Neuronal stem cell (in vitro differentiated cells): ENCODE results near the gene CALR.
"Not testable (repeated sequence)": the region's sequence is repeated elsewhere in the genome, so short reads cannot be mapped to it uniquely, and the experiment has no call there.

ENCODE experiments used
- DNase-seq: peaks from one replicate; pipeline ENCODE4 v3.0.0-alpha.2; 2013; ENCODE audit warnings: low spot score
- H2AFZ ChIP-seq: one replicate; pipeline ENCODE4 v1.6.1; 2013; ENCODE audit warnings: mild to moderate bottlenecking, low read length, inconsistent platforms
- H2AK5ac ChIP-seq: 2 replicates; pipeline ENCODE4 v1.6.1; 2013; ENCODE audit warnings: low read depth, mild to moderate bottlenecking, inconsistent platforms, low read length, moderate library complexity, mixed read lengths
- H2BK120ac ChIP-seq: 2 replicates; pipeline ENCODE4 v1.6.1; 2013; ENCODE audit warnings: low read depth, mild to moderate bottlenecking, inconsistent platforms, low read length, moderate library complexity, mixed read lengths
- H2BK12ac ChIP-seq: one replicate; pipeline ENCODE4 v1.6.1; 2013; ENCODE audit warnings: low read length, inconsistent platforms
- H2BK15ac ChIP-seq: 2 replicates; pipeline ENCODE4 v1.6.1; 2013; ENCODE audit warnings: mild to moderate bottlenecking, low read length, inconsistent platforms, mixed read lengths
- H2BK5ac ChIP-seq: one replicate; pipeline ENCODE4 v1.6.1; 2013; ENCODE audit warnings: inconsistent platforms, mild to moderate bottlenecking, low read length, moderate library complexity
- H3K14ac ChIP-seq: one replicate; pipeline ENCODE4 v1.6.1; 2013; ENCODE audit warnings: low read length, inconsistent platforms
- H3K18ac ChIP-seq: 2 replicates; pipeline ENCODE4 v1.6.1; 2013; ENCODE audit warnings: low read length, inconsistent platforms
- H3K23ac ChIP-seq: 2 replicates; pipeline ENCODE4 v1.6.1; 2013; ENCODE audit warnings: low read depth, mild to moderate bottlenecking, mixed read lengths, low read length, inconsistent platforms; ENCODE audit not compliant: poor library complexity
- H3K27ac ChIP-seq: replicated peaks from 3 replicates; pipeline ENCODE4 v1.5.1; 2013; ENCODE audit warnings: low read length, inconsistent platforms
- H3K27me3 ChIP-seq, 3 experiments: 2 replicates each; pipeline ENCODE4 v1.6.1; 2013; ENCODE audit warnings: low read length in 3 of 3, mild to moderate bottlenecking in 2 of 3, inconsistent platforms in 1 of 3, low read depth in 1 of 3, mixed read lengths in 1 of 3, moderate library complexity in 1 of 3; ENCODE audit not compliant: control insufficient read depth in 3 of 3, insufficient read depth in 3 of 3
- H3K36me3 ChIP-seq, 2 donors: replicated peaks in 1 of 2; 2 replicates each; pipeline ENCODE4 v1.6.1; 2013; ENCODE audit warnings: low read length in 2 of 2; ENCODE audit not compliant: control insufficient read depth in 2 of 2, insufficient read depth in 2 of 2
- H3K4ac ChIP-seq: 2 replicates; pipeline ENCODE4 v1.6.1; 2013; ENCODE audit warnings: inconsistent platforms, mild to moderate bottlenecking, low read length, moderate library complexity
- H3K4me1 ChIP-seq, 2 donors: 1 replicate in 1 of 2; 2 replicates in 1 of 2; pipeline ENCODE4 v1.6.1; 2013; ENCODE audit warnings: low read length in 2 of 2, low read depth in 1 of 2; ENCODE audit not compliant: control insufficient read depth in 2 of 2, insufficient read depth in 1 of 2
- H3K4me2 ChIP-seq: one replicate; pipeline ENCODE4 v1.6.1; 2013; ENCODE audit warnings: mild to moderate bottlenecking, low read length, inconsistent platforms; ENCODE audit not compliant: insufficient read depth, poor library complexity, severe bottlenecking
- H3K4me3 ChIP-seq, 2 donors: 2 replicates each; pipeline ENCODE4 v1.5.1; 2013; ENCODE audit warnings: low read length in 2 of 2, mild to moderate bottlenecking in 2 of 2, inconsistent platforms in 1 of 2, moderate library complexity in 1 of 2
- H3K79me1 ChIP-seq: one replicate; pipeline ENCODE4 v1.6.1; 2013; ENCODE audit warnings: low read depth, mild to moderate bottlenecking, inconsistent platforms, low read length, moderate library complexity
- H3K9ac ChIP-seq: one replicate; pipeline ENCODE4 v1.6.1; 2013; ENCODE audit warnings: mild to moderate bottlenecking, low read depth, low read length, inconsistent platforms; ENCODE audit not compliant: poor library complexity
- H3K9me3 ChIP-seq, 2 donors: replicated peaks in 1 of 2; 2 replicates each; pipeline versions ENCODE3 to v1.6.1; 2013; ENCODE audit warnings: low read length in 2 of 2, mild to moderate bottlenecking in 2 of 2, inconsistent platforms in 1 of 2, low read depth in 1 of 2, mixed read lengths in 1 of 2, moderate library complexity in 1 of 2; ENCODE audit not compliant: control insufficient read depth in 2 of 2, insufficient read depth in 1 of 2
- H4K8ac ChIP-seq: one replicate; pipeline ENCODE4 v1.6.1; 2013; ENCODE audit warnings: low read depth, mild to moderate bottlenecking, inconsistent platforms, low read length, moderate library complexity
- H4K91ac ChIP-seq: one replicate; pipeline ENCODE4 v1.6.1; 2013; ENCODE audit warnings: low read length, low read depth, mild to moderate bottlenecking, inconsistent platforms; ENCODE audit not compliant: poor library complexity
- WGBS, 2 donors: extraction: QIAGEN DNeasy Blood & Tissue Kit; methylation state at CpG; one replicate each; pipeline ENCODE4 v1.1.7; 2013; ENCODE audit warnings: missing lambda C conversion rate in 2 of 2, mixed read lengths in 1 of 2; ENCODE audit not compliant: insufficient read length in 2 of 2, insufficient replicate concordance in 1 of 2; ENCODE audit errors: extremely low coverage in 2 of 2; 5-methylcytosine and 5-hydroxymethylcytosine counted together

CALR gene

GRCh38 chr19:12953799-12954611 is 15.6 kb downstream of the CALR start:
- no peaks in the 10 kb centered on the region for H3K9me3 ChIP-seq
- H3K36me3 ChIP-seq: peaks cover 36 to 68% of the 10 kb centered on the region in 2 donors
- H2AFZ ChIP-seq: no peak overlapping the region
- peaks cover 11% of the 10 kb centered on the region for H3K79me1 ChIP-seq
- H2BK120ac ChIP-seq: no peak overlapping the region
- H3K4me3 ChIP-seq: no peak overlapping the region
- no peak overlapping the region for H2AK5ac ChIP-seq
- H4K91ac ChIP-seq: no peak overlapping the region
- H3K27ac ChIP-seq: no peak overlapping the region
- no peak overlapping the region for H3K4ac ChIP-seq
- H3K23ac ChIP-seq: no peak overlapping the region
- no peak overlapping the region for H3K9ac ChIP-seq
- H3K4me1 ChIP-seq: no peaks in the 10 kb centered on the region
- H3K14ac ChIP-seq: no peak overlapping the region
- no peak overlapping the region for H3K18ac ChIP-seq
- no CpG with 5 or more reads among the region's 12 CpGs for WGBS, 2 donors
- no peaks in the 10 kb centered on the region for H3K27me3 ChIP-seq
- no peak overlapping the region for H2BK15ac ChIP-seq
- peak overlapping the region; percentile 43 for H2BK5ac ChIP-seq
- no peak overlapping the region for H2BK12ac ChIP-seq
- DNase-seq: no peak
- H4K8ac ChIP-seq: no peak overlapping the region
- no peak overlapping the region for H3K4me2 ChIP-seq

GRCh38 chr19:12954612-12954962 is 16.2 kb downstream of the CALR start:
- no peak overlapping the region for H3K4ac ChIP-seq
- H3K4me3 ChIP-seq: no peak overlapping the region
- no peak overlapping the region for H2BK15ac ChIP-seq
- no peak overlapping the region for H4K91ac ChIP-seq
- DNase-seq: no peak
- H3K9ac ChIP-seq: no peak overlapping the region
- no peak overlapping the region for H2AK5ac ChIP-seq
- no peak overlapping the region for H2BK12ac ChIP-seq
- H3K23ac ChIP-seq: no peak overlapping the region
- H3K4me1 ChIP-seq: no peaks in the 10 kb centered on the region
- no peak overlapping the region for H2BK120ac ChIP-seq
- WGBS, 2 donors: no CpG with 5 or more reads among the region's 1 CpG
- H3K18ac ChIP-seq: no peak overlapping the region
- H3K36me3 ChIP-seq: peaks cover 30 to 62% of the 10 kb centered on the region in 2 donors
- H3K9me3 ChIP-seq: no peaks in the 10 kb centered on the region
- H3K14ac ChIP-seq: no peak overlapping the region
- no peak overlapping the region for H2AFZ ChIP-seq
- H3K4me2 ChIP-seq: no peak overlapping the region
- no peaks in the 10 kb centered on the region for H3K27me3 ChIP-seq
- H3K27ac ChIP-seq: no peak overlapping the region
- no peak overlapping the region for H4K8ac ChIP-seq
- H3K79me1 ChIP-seq: peaks cover 11% of the 10 kb centered on the region
- peak overlapping the region; percentile 43 for H2BK5ac ChIP-seq

GRCh38 chr19:12955575-12955974 is 17.2 kb downstream of the CALR start:
- not testable (repeated sequence) for H2BK12ac ChIP-seq, H3K18ac ChIP-seq, H4K91ac ChIP-seq, H3K14ac ChIP-seq, H3K27ac ChIP-seq, H3K23ac ChIP-seq, H2BK120ac ChIP-seq, H2BK5ac ChIP-seq, H4K8ac ChIP-seq, H3K4ac ChIP-seq, H3K27me3 ChIP-seq, H3K9me3 ChIP-seq, DNase-seq, H2AK5ac ChIP-seq, H2BK15ac ChIP-seq, H2AFZ ChIP-seq, H3K4me1 ChIP-seq
- Histone ChIP-seq H3K4me3 (peak overlapping the region in 1 of 2 donors; percentile 99), H3K4me2 (peak overlapping the region; percentile 71), H3K9ac (peak overlapping the region; percentile 50), H3K36me3 (peaks cover 24 to 53% of the 10 kb centered on the region in 2 donors), H3K79me1 (peaks cover 11% of the 10 kb centered on the region)
- no CpG with 5 or more reads among the region's 9 CpGs for WGBS, 2 donors

- Histone ChIP-seq H2AFZ (no peak overlapping the region), H3K23ac (no peak overlapping the region), H3K4me1 (no peaks in the 10 kb centered on the region), H3K36me3 (peaks cover 22 to 49% of the 10 kb centered on the region in 2 donors), H3K79me1 (peaks cover 11% of the 10 kb centered on the region), H3K27me3 (no peaks in the 10 kb centered on the region), H3K4me3 (peak overlapping the region; percentile 86 to 99), H2BK5ac (no peak overlapping the region), H4K8ac (no peak overlapping the region), H3K18ac (no peak overlapping the region), H4K91ac (no peak overlapping the region), H3K14ac (no peak overlapping the region), H3K9me3 (no peaks in the 10 kb centered on the region), H2AK5ac (peak overlapping the region; percentile 86), H3K9ac (peak overlapping the region; percentile 50), H3K27ac (no peak overlapping the region), H3K4me2 (peak overlapping the region; percentile 71), H2BK120ac (no peak overlapping the region), H2BK15ac (no peak overlapping the region), H2BK12ac (no peak overlapping the region), H3K4ac (no peak overlapping the region)
- no peak for DNase-seq
- WGBS, 2 donors: no CpG with 5 or more reads among the region's 12 CpGs
Observed at GRCh38 chr19:12955996-12956395, 17.6 kb downstream of the CALR start.
